22Rv1 (cell line): Measurements from ENCODE around the gene APOE.

ENCODE experiments used
- ZFX ChIP-seq: fragments of 450-650 bp; IDR thresholded peaks from 2 replicates; pipeline ENCODE4 v1.6.1; 2017; ENCODE audit warnings: antibody characterized with exemption, borderline replicate concordance
- TF ChIP-seq, protein P1 (sequence below): fragments of 450-650 bp; IDR thresholded peaks from 2 replicates; pipeline ENCODE4 v1.5.1; 2017; ENCODE audit warnings: mild to moderate bottlenecking

DNA sequence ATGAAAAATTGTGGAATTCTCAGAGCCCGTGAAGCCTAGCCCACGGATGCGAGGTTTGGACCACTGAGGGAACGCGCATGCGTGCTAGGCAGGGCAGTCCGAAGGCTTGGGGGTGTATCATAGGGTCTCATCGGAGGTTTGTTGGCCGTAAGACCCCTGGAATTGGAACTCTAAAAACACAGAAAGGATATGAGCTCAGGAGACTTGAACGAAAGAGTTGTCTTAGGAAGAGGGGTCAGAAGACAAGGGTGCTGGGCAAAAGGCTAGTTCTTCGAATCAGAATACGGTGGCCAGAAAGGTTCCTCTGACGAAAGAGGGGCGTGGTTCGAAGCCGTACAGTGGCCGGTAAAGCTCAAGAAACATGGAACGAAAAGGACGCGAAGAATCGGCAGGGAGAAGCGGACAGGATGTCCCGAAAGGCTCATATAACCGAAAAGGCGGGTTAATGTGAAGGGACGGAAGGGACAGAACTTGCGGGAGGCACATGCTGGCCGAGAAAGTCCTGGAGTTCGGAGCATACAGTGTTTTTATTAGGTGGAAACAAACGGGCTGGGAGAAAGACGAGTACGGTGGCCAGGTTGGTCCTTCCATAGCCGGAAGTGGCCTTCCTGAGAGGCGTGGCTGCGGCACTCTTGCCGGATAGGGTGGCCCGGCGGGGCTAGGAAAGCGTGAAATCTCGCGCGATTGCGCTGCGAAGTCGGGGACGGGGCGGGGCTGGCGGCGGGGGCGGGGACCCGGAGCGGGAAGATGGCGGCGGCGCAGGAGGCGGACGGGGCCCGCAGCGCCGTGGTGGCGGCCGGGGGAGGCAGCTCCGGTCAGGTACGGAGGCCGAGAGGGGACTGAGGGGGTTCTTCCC, 49.3 kb downstream of the APOE start, which contains the start of gene CLPTM1:
- TF ChIP-seq, protein P1, sequence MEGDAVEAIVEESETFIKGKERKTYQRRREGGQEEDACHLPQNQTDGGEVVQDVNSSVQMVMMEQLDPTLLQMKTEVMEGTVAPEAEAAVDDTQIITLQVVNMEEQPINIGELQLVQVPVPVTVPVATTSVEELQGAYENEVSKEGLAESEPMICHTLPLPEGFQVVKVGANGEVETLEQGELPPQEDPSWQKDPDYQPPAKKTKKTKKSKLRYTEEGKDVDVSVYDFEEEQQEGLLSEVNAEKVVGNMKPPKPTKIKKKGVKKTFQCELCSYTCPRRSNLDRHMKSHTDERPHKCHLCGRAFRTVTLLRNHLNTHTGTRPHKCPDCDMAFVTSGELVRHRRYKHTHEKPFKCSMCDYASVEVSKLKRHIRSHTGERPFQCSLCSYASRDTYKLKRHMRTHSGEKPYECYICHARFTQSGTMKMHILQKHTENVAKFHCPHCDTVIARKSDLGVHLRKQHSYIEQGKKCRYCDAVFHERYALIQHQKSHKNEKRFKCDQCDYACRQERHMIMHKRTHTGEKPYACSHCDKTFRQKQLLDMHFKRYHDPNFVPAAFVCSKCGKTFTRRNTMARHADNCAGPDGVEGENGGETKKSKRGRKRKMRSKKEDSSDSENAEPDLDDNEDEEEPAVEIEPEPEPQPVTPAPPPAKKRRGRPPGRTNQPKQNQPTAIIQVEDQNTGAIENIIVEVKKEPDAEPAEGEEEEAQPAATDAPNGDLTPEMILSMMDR = no peak
- TF ChIP-seq ZFX = no peak
